HEK293 (cell line): ENCODE results near the gene DDX18.
A peak's percentile ranks its signal among the peaks of the same experiment; 100 is the strongest.

ENCODE experiments used
- CTCF ChIA-PET: fragments of 350-600 bp; formaldehyde crosslinking; extraction: SDS; loops from one replicate; lab custom pipeline; 2021; ENCODE audit warnings: antibody characterized with exemption; lab: Yijun Ruan, JAX
- POLR2A ChIA-PET: fragments of 300-600 bp; formaldehyde crosslinking; extraction: SDS; loops from one replicate; lab custom pipeline; 2020; ENCODE audit warnings: antibody characterized with exemption, inconsistent platforms; lab: Yijun Ruan, JAX
- H3K27ac ChIP-seq: fragments of 200-500 bp; sonication (Bioruptor generic); 2 replicates; pipeline ENCODE4 v1.5.1; 2014; ENCODE audit warnings: low read depth, low read length, control low read depth, inconsistent platforms; ENCODE audit errors: extremely low read depth
- H3K36me3 ChIP-seq, 2 experiments: fragments of 200-500 bp in 1 of 2; sonication (Bioruptor generic) in 1 of 2; 1 replicate in 1 of 2; 2 replicates in 1 of 2; pipeline ENCODE4 v1.5.1; 2014 to 2017; ENCODE audit warnings: inconsistent platforms in 2 of 2, low read length in 2 of 2; ENCODE audit not compliant: control insufficient read depth in 2 of 2, insufficient read depth in 1 of 2
- H3K4me1 ChIP-seq: fragments of 200-500 bp; sonication (Bioruptor generic); 2 replicates; pipeline ENCODE4 v1.5.1; 2014; ENCODE audit warnings: mild to moderate bottlenecking, low read length, inconsistent platforms; ENCODE audit not compliant: control insufficient read depth, insufficient read depth
- H3K4me3 ChIP-seq: 2 replicates; pipeline ENCODE4 v1.5.1; 2011; ENCODE audit warnings: low read depth, mild to moderate bottlenecking, control low read depth, low read length, moderate library complexity
- H3K9me3 ChIP-seq: fragments of 200-500 bp; sonication (Bioruptor generic); 2 replicates; pipeline ENCODE4 v1.5.1; 2014; ENCODE audit warnings: low read depth, low read length, inconsistent platforms; ENCODE audit not compliant: control insufficient read depth, insufficient read depth
- BCL11B ChIP-seq: fragments of 450-650 bp; formaldehyde crosslinking; IDR thresholded peaks from 2 replicates; pipeline ENCODE4 v1.5.1; 2016; ENCODE audit warnings: low read depth, missing biosample characterization, missing genetic modification characterization
- IKZF3 ChIP-seq: fragments of 450-650 bp; IDR thresholded peaks from 2 replicates; pipeline ENCODE4 v1.5.0; 2018; ENCODE audit warnings: missing biosample characterization, mild to moderate bottlenecking, missing genetic modification characterization, moderate library complexity
- KLF16 ChIP-seq: fragments of 450-650 bp; formaldehyde crosslinking; IDR thresholded peaks from 2 replicates; pipeline ENCODE4 v1.5.1; 2017; ENCODE audit warnings: missing biosample characterization, missing genetic modification characterization
- KLF17 ChIP-seq: fragments of 450-650 bp; formaldehyde crosslinking; IDR thresholded peaks from 2 replicates; pipeline ENCODE4 v1.5.1; 2016; ENCODE audit warnings: missing biosample characterization, missing genetic modification characterization
- KLF8 ChIP-seq: fragments of 450-650 bp; formaldehyde crosslinking; IDR thresholded peaks from 2 replicates; pipeline ENCODE4 v1.5.1; 2016; ENCODE audit warnings: missing biosample characterization, missing genetic modification characterization
- KLF9 ChIP-seq: fragments of 450-650 bp; formaldehyde crosslinking; IDR thresholded peaks from 2 replicates; pipeline ENCODE4 v1.5.1; 2016; ENCODE audit warnings: missing biosample characterization, missing genetic modification characterization, low read depth
- OVOL3 ChIP-seq: fragments of 450-650 bp; formaldehyde crosslinking; IDR thresholded peaks from 2 replicates; pipeline ENCODE4 v1.5.1; 2016; ENCODE audit warnings: missing biosample characterization, missing genetic modification characterization
- PRDM4 ChIP-seq: fragments of 450-650 bp; formaldehyde crosslinking; IDR thresholded peaks from 2 replicates; pipeline ENCODE4 v1.5.1; 2017; ENCODE audit warnings: missing biosample characterization, missing genetic modification characterization
- ZBTB6 ChIP-seq: fragments of 450-650 bp; formaldehyde crosslinking; IDR thresholded peaks from 2 replicates; pipeline ENCODE4 v1.5.1; 2017; ENCODE audit warnings: missing biosample characterization, missing genetic modification characterization
- ZIC2 ChIP-seq: fragments of 450-650 bp; formaldehyde crosslinking; IDR thresholded peaks from 2 replicates; pipeline ENCODE4 v1.5.1; 2016; ENCODE audit warnings: missing biosample characterization, missing genetic modification characterization
- ZNF24 ChIP-seq: fragments of 450-650 bp; formaldehyde crosslinking; IDR thresholded peaks from 2 replicates; pipeline ENCODE4 v1.5.1; 2016; ENCODE audit warnings: missing biosample characterization, missing genetic modification characterization
- ZNF366 ChIP-seq: fragments of 450-650 bp; formaldehyde crosslinking; conservative IDR thresholded peaks from 2 replicates; pipeline ENCODE4 v1.5.1; 2016; ENCODE audit warnings: missing biosample characterization, missing genetic modification characterization
- ZNF416 ChIP-seq: fragments of 450-650 bp; formaldehyde crosslinking; IDR thresholded peaks from 2 replicates; pipeline ENCODE4 v1.5.1; 2016; ENCODE audit warnings: missing biosample characterization, missing genetic modification characterization
- ZNF510 ChIP-seq: fragments of 450-650 bp; formaldehyde crosslinking; IDR thresholded peaks from 2 replicates; pipeline ENCODE4 v1.5.1; 2018; ENCODE audit warnings: mild to moderate bottlenecking, missing genetic modification characterization, missing biosample characterization; ENCODE audit not compliant: insufficient replicate concordance
- ZNF654 ChIP-seq: fragments of 450-650 bp; formaldehyde crosslinking; IDR thresholded peaks from 2 replicates; pipeline ENCODE4 v1.5.1; 2016; ENCODE audit warnings: low read depth, missing biosample characterization, missing genetic modification characterization
- ZNF830 ChIP-seq: fragments of 450-650 bp; IDR thresholded peaks from 2 replicates; pipeline ENCODE4 v1.5.0; 2018; ENCODE audit warnings: missing biosample characterization, missing genetic modification characterization, low read depth, mild to moderate bottlenecking, moderate library complexity
- ZSCAN16 ChIP-seq: fragments of 450-650 bp; formaldehyde crosslinking; IDR thresholded peaks from 2 replicates; pipeline ENCODE4 v1.5.1; 2016; ENCODE audit warnings: missing biosample characterization, missing genetic modification characterization
- ZSCAN18 ChIP-seq: fragments of 450-650 bp; formaldehyde crosslinking; IDR thresholded peaks from 2 replicates; pipeline ENCODE4 v1.5.1; 2016; ENCODE audit warnings: missing biosample characterization, missing genetic modification characterization
- TF ChIP-seq, protein P1 (sequence below): fragments of 450-650 bp; formaldehyde crosslinking; IDR thresholded peaks from 2 replicates; pipeline ENCODE4 v1.5.1; 2016; ENCODE audit warnings: missing biosample characterization, missing genetic modification characterization
- TF ChIP-seq, protein P2 (sequence below): fragments of 450-650 bp; formaldehyde crosslinking; optimal IDR thresholded peaks from 2 replicates; pipeline ENCODE3; 2016; ENCODE audit warnings: missing biosample characterization, mild to moderate bottlenecking, missing genetic modification characterization
- TF ChIP-seq, protein P3 (sequence below): fragments of 450-650 bp; formaldehyde crosslinking; IDR thresholded peaks from 2 replicates; pipeline ENCODE4 v1.5.1; 2017; ENCODE audit warnings: missing biosample characterization, missing genetic modification characterization

Gene DDX18

DNA sequence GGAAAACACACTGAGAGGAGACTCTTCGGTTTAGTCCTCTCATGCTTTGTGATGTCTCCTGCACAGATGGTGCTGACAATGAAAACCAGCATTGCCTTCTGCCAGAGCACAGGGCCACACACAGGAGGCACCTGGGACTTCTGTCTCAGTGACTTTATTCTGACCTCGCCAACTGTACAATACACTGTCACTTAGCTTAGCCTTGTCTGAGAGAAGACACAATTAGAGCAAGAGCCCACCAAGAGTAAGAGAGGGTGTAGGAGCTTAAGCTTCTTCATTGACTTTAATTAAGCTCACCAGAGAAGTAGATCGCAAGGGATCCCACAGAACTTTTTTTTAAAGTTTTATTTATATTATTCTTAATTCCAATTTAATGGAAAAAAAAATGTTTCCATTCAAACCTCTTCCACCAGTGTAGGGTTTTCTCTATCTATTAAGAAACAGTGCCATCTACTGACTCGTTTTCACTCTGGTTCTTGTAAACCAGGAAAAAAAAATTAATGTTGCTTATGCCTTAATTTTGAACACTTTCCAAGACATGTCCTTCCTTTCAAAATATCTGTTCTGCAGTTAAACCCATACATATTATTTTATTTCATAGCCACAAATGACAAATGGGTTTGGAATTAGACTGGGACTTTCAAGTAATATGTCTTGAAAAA is 42.4 kb upstream of the DDX18 start:
- TF ChIP-seq, protein P1, sequence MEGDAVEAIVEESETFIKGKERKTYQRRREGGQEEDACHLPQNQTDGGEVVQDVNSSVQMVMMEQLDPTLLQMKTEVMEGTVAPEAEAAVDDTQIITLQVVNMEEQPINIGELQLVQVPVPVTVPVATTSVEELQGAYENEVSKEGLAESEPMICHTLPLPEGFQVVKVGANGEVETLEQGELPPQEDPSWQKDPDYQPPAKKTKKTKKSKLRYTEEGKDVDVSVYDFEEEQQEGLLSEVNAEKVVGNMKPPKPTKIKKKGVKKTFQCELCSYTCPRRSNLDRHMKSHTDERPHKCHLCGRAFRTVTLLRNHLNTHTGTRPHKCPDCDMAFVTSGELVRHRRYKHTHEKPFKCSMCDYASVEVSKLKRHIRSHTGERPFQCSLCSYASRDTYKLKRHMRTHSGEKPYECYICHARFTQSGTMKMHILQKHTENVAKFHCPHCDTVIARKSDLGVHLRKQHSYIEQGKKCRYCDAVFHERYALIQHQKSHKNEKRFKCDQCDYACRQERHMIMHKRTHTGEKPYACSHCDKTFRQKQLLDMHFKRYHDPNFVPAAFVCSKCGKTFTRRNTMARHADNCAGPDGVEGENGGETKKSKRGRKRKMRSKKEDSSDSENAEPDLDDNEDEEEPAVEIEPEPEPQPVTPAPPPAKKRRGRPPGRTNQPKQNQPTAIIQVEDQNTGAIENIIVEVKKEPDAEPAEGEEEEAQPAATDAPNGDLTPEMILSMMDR (tag by site-specific recombination) = 0 out of 2 replicates have a peak, but pooled peaks have one; percentile 8
- peak; percentile 68 for TF ChIP-seq ZNF654 (tag by site-specific recombination)
- TF ChIP-seq, protein P2, sequence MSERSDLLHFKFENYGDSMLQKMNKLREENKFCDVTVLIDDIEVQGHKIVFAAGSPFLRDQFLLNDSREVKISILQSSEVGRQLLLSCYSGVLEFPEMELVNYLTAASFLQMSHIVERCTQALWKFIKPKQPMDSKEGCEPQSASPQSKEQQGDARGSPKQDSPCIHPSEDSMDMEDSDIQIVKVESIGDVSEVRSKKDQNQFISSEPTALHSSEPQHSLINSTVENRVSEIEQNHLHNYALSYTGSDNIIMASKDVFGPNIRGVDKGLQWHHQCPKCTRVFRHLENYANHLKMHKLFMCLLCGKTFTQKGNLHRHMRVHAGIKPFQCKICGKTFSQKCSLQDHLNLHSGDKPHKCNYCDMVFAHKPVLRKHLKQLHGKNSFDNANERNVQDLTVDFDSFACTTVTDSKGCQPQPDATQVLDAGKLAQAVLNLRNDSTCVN (tag by site-specific recombination) = no peak
- TF ChIP-seq, protein P3, sequence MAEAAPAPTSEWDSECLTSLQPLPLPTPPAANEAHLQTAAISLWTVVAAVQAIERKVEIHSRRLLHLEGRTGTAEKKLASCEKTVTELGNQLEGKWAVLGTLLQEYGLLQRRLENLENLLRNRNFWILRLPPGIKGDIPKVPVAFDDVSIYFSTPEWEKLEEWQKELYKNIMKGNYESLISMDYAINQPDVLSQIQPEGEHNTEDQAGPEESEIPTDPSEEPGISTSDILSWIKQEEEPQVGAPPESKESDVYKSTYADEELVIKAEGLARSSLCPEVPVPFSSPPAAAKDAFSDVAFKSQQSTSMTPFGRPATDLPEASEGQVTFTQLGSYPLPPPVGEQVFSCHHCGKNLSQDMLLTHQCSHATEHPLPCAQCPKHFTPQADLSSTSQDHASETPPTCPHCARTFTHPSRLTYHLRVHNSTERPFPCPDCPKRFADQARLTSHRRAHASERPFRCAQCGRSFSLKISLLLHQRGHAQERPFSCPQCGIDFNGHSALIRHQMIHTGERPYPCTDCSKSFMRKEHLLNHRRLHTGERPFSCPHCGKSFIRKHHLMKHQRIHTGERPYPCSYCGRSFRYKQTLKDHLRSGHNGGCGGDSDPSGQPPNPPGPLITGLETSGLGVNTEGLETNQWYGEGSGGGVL (tag by site-specific recombination) = no peak
- Histone ChIP-seq H3K36me3 (no peaks in the 10 kb centered on the region), H3K27ac (no peak overlapping the region), H3K4me1 (no peaks in the 10 kb centered on the region), H3K9me3 (no peaks in the 10 kb centered on the region), H3K4me3 (no peak overlapping the region)
- ChIA-PET CTCF (interaction anchor here (0.5 to 2.9 kb wide), 18 partner anchors 9 to 1603 kb away, joined by 3 to 17 read pairs (median 4); partner anchors contain the start of gene DDX18), POLR2A (no interaction called here)

DNA sequence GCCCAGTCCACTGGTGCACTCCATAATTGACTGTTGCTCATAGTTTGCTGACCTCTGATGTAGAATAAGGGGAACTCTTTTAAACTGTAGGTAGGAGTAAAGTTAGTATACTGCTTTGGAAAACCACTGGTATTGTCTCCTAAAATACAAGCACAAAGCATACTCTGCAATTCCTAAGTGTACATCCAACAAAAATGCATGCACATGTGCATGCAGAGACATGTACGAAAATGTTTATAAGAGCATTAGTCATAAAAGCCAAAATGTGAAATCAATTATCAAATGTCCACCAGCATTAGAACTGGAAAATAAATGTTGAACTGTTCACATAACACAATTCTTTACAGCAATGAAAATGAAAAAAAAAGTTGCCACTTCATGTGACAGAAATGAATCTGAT is 39.8 kb upstream of the DDX18 start:
- ChIA-PET CTCF (interaction anchor here (1.3 kb wide), 1 partner anchor 303 kb away, joined by 4 read pairs; no protein-coding TSS in a partner anchor), POLR2A (no interaction called here)
- no peaks in the 10 kb centered on the region for H3K36me3 ChIP-seq
- H3K4me3 ChIP-seq = no peak overlapping the region
- no peak overlapping the region for H3K27ac ChIP-seq
- no peaks in the 10 kb centered on the region for H3K4me1 ChIP-seq
- H3K9me3 ChIP-seq = no peaks in the 10 kb centered on the region
- TF ChIP-seq BCL11B (tag by site-specific recombination) = no peak
- no peak for TF ChIP-seq ZNF366 (tag by site-specific recombination)
- TF ChIP-seq PRDM4 (tag by site-specific recombination) = no peak
- TF ChIP-seq KLF8 (tag by site-specific recombination) = no peak
- no peak for TF ChIP-seq ZNF416 (tag by site-specific recombination)
- no peak for TF ChIP-seq ZNF830 (tag by site-specific recombination)
- TF ChIP-seq KLF17 (tag by site-specific recombination) = no peak
- TF ChIP-seq ZBTB6 = no peak
- TF ChIP-seq KLF9 (tag by site-specific recombination) = no peak
- TF ChIP-seq ZNF510 (tag by site-specific recombination) = no peak
- TF ChIP-seq ZIC2 (tag by site-specific recombination) = no peak
- no peak for TF ChIP-seq KLF16 (tag by site-specific recombination)
- TF ChIP-seq ZNF24 (tag by site-specific recombination) = no peak
- TF ChIP-seq ZSCAN18 (tag by site-specific recombination) = no peak
- no peak for TF ChIP-seq ZSCAN16 (tag by site-specific recombination)
- TF ChIP-seq OVOL3 (tag by site-specific recombination) = no peak
- no peak for TF ChIP-seq IKZF3 (tag by site-specific recombination)
- TF ChIP-seq, all 188 proteins: peak for 0
